WTC11 (cell line): Measurements from ENCODE around the gene ERICH4. TPM values are rescaled to one million over a fixed set of nuclear protein-coding genes. Genes with fewer than 3 reads are reported as not detected.

Source experiments
- ATAC-seq: fragments of 200-7000 bp; cut with Tn5 transposase; 2 replicates; pipeline ENCODE4 v1.10.0; 2021; ENCODE audit warnings: mild to moderate bottlenecking, moderate library complexity
- CTCF ChIA-PET: fragments of 300-600 bp; sonication (Branson Sonifier 250); formaldehyde crosslinking; loops from one replicate; lab custom pipeline; 2021; ENCODE audit warnings: antibody characterized with exemption; lab: Charles Lee
- POLR2A ChIA-PET: fragments of 350-600 bp; sonication (Branson Sonifier 250); formaldehyde crosslinking; loops from one replicate; lab custom pipeline; 2021; ENCODE audit warnings: antibody characterized with exemption; lab: Charles Lee
- DNase-seq: peaks from one replicate; pipeline ENCODE4 v3.0.0; 2021; ENCODE audit warnings: low spot score
- H3K27ac Mint-ChIP-seq: 2 replicates; pipeline ENCODE4 v1.8.0; 2021; ENCODE audit warnings: mixed read lengths
- H3K27me3 Mint-ChIP-seq: 2 replicates; pipeline ENCODE4 v1.8.0; 2021; ENCODE audit warnings: low read depth, mild to moderate bottlenecking, moderate library complexity, mixed read lengths
- H3K36me3 Mint-ChIP-seq: 2 replicates; pipeline ENCODE4 v1.8.0; 2021; ENCODE audit warnings: mixed read lengths
- H3K4me1 Mint-ChIP-seq: 2 replicates; pipeline ENCODE4 v1.8.0; 2022; ENCODE audit warnings: mixed read lengths
- H3K4me3 Mint-ChIP-seq: 2 replicates; pipeline ENCODE4 v1.8.0; 2021; ENCODE audit warnings: mild to moderate bottlenecking, moderate library complexity, mixed read lengths
- H3K9me3 Mint-ChIP-seq: 2 replicates; pipeline ENCODE4 v1.8.0; 2021; ENCODE audit warnings: mixed read lengths
- ARID4B ChIP-seq: sonication (generic); formaldehyde crosslinking; IDR thresholded peaks from 2 replicates; pipeline ENCODE4 v1.8.0; 2023; ENCODE audit warnings: missing genetic modification reagents, mild to moderate bottlenecking, borderline replicate concordance
- ATF2 ChIP-seq: sonication (generic); formaldehyde crosslinking; IDR thresholded peaks from 2 replicates; pipeline ENCODE4 v1.8.1; 2022; ENCODE audit warnings: low read depth, missing genetic modification reagents, borderline replicate concordance
- CBFB ChIP-seq: sonication (generic); formaldehyde crosslinking; IDR thresholded peaks from 2 replicates; pipeline ENCODE4 v1.8.1; 2022; ENCODE audit warnings: mild to moderate bottlenecking, low read depth, missing genetic modification reagents
- FOXP4 ChIP-seq: sonication (generic); formaldehyde crosslinking; IDR thresholded peaks from 2 replicates; pipeline ENCODE4 v1.8.0; 2022; ENCODE audit warnings: mild to moderate bottlenecking, missing genetic modification reagents
- JAZF1 ChIP-seq: fragments of 250-450 bp; sonication (Bioruptor Pico); IDR thresholded peaks from 2 replicates; pipeline ENCODE4 v1.9.0; 2021; ENCODE audit warnings: moderate library complexity, mild to moderate bottlenecking, inconsistent platforms
- JUN ChIP-seq: sonication (generic); formaldehyde crosslinking; IDR thresholded peaks from 2 replicates; pipeline ENCODE4 v1.8.0; 2023; ENCODE audit warnings: mild to moderate bottlenecking, missing genetic modification reagents
- NFATC4 ChIP-seq: fragments of 250-450 bp; sonication (Bioruptor Pico); IDR thresholded peaks from 2 replicates; pipeline ENCODE4 v1.9.0; 2021; ENCODE audit warnings: mild to moderate bottlenecking
- NR2C2 ChIP-seq: sonication (generic); formaldehyde crosslinking; IDR thresholded peaks from 2 replicates; pipeline ENCODE4 v1.8.0; 2022; ENCODE audit warnings: mild to moderate bottlenecking, missing genetic modification reagents
- RELA ChIP-seq: sonication (generic); formaldehyde crosslinking; IDR thresholded peaks from 2 replicates; pipeline ENCODE4 v1.8.1; 2022; ENCODE audit warnings: missing genetic modification reagents, mild to moderate bottlenecking, borderline replicate concordance
- SMAD3 ChIP-seq: sonication (generic); formaldehyde crosslinking; IDR thresholded peaks from 2 replicates; pipeline ENCODE4 v1.8.0; 2022; ENCODE audit warnings: missing genetic modification reagents, mild to moderate bottlenecking, borderline replicate concordance
- SOX15 ChIP-seq: fragments of 250-450 bp; sonication (Bioruptor Pico); IDR thresholded peaks from 2 replicates; pipeline ENCODE4 v1.9.0; 2021; ENCODE audit warnings: mild to moderate bottlenecking
- TEAD1 ChIP-seq: sonication (generic); formaldehyde crosslinking; IDR thresholded peaks from 2 replicates; pipeline ENCODE4 v1.8.0; 2022; ENCODE audit warnings: mild to moderate bottlenecking, missing genetic modification reagents
- USF1 ChIP-seq: sonication (generic); formaldehyde crosslinking; IDR thresholded peaks from 2 replicates; pipeline ENCODE4 v1.8.0; 2022; ENCODE audit warnings: mild to moderate bottlenecking, missing genetic modification reagents
- USF2 ChIP-seq: sonication (generic); formaldehyde crosslinking; IDR thresholded peaks from 2 replicates; pipeline ENCODE4 v1.8.1; 2023; ENCODE audit warnings: mild to moderate bottlenecking, missing genetic modification reagents, moderate library complexity
- ZNF138 ChIP-seq: sonication (generic); formaldehyde crosslinking; conservative IDR thresholded peaks from 2 replicates; pipeline ENCODE4 v1.8.1; 2022; ENCODE audit warnings: mild to moderate bottlenecking, moderate library complexity, missing genetic modification reagents
- ZNF263 ChIP-seq: sonication (generic); formaldehyde crosslinking; IDR thresholded peaks from 2 replicates; pipeline ENCODE4 v1.8.1; 2022; ENCODE audit warnings: low read depth, mild to moderate bottlenecking, moderate library complexity, missing genetic modification reagents
- ZNF281 ChIP-seq: sonication (generic); formaldehyde crosslinking; IDR thresholded peaks from 2 replicates; pipeline ENCODE4 v1.8.0; 2023; ENCODE audit warnings: mild to moderate bottlenecking, missing genetic modification reagents
- ZNF317 ChIP-seq: sonication (generic); formaldehyde crosslinking; IDR thresholded peaks from 2 replicates; pipeline ENCODE4 v1.8.1; 2023; ENCODE audit warnings: low read depth, mild to moderate bottlenecking, moderate library complexity, missing genetic modification reagents, borderline replicate concordance
- total RNA-seq: library from RNA; stranded (reverse); gene quantifications from 3 replicates; pipeline ENCODE4 v1.2.3, GENCODE V29; 2021

Gene ERICH4
- total RNA-seq, 1 experiment from 2014 or later: 0.24 TPM

GRCh38 chr19:41437944-41438574 lies 4.9 kb upstream of the ERICH4 start:
- Mint-ChIP-seq H3K27me3 (peaks cover 5% of the 10 kb centered on the region; the same call in 1 of the 2 replicates), H3K27ac (no peak overlapping the region)
- no peak for DNase-seq
- POLR2A ChIA-PET: interaction anchor here (0.6 kb wide), 1 partner anchor 59 kb away, joined by 4 read pairs; no protein-coding TSS in a partner anchor
- CTCF ChIA-PET: interaction anchor here (0.6 to 3.7 kb wide), 6 partner anchors 10 to 204 kb away, joined by 3 to 73 read pairs (median 18); partner anchors contain the start of gene B3GNT8
- no peak for ATAC-seq
- TF ChIP-seq RELA (CRISPR knock-in tag): no peak
- peak; percentile 91 for TF ChIP-seq ZNF317
- TF ChIP-seq, all 79 proteins: peak for 1
- Mint-ChIP-seq H3K4me3 (peak overlapping the region; percentile 49; the same call in 1 of the 2 replicates), H3K4me1 (peaks cover 5% of the 10 kb centered on the region), H3K9me3 (no peaks in the 10 kb centered on the region), H3K36me3 (peaks cover 11% of the 10 kb centered on the region; the same call in 1 of the 2 replicates)

- DNase-seq: peak; percentile 97
- Mint-ChIP-seq H3K27me3 (peaks cover 17% of the 10 kb centered on the region; the same call in 1 of the 2 replicates), H3K36me3 (peaks cover 9% of the 10 kb centered on the region; the same call in 1 of the 2 replicates), H3K27ac (no peak within 1 kb of the TSS), H3K4me3 (no peak within 1 kb of the TSS), H3K4me1 (peaks cover 13% of the 10 kb centered on the region), H3K9me3 (no peaks in the 10 kb centered on the region)
- CTCF ChIA-PET: interaction anchor here (0.6 to 3.7 kb wide), 34 partner anchors 8 to 805 kb away, joined by 3 to 73 read pairs (median 5); partner anchors contain the start of genes B3GNT8, B9D2 and TGFB1
- POLR2A ChIA-PET: interaction anchor here (0.5 to 1.6 kb wide), 14 partner anchors 8 to 1509 kb away, joined by 3 to 31 read pairs (median 4); partner anchors contain the start of genes B3GNT8 and B9D2
- ATAC-seq: peak; percentile 98
- TF ChIP-seq ZNF263 (CRISPR knock-in tag) (no peak), NFATC4 (CRISPR knock-in tag) (no peak), SMAD3 (CRISPR knock-in tag) (no peak), ZNF138 (no peak), USF2 (no peak), TEAD1 (CRISPR knock-in tag) (0 out of 2 replicates have a peak, but pooled peaks have one; percentile 42), JUN (CRISPR knock-in tag) (peak; percentile 38; the same call in 1 of the 2 replicates), USF1 (CRISPR knock-in tag) (peak; percentile 36; the same call in 1 of the 2 replicates), ATF2 (no peak), NR2C2 (no peak), CBFB (CRISPR knock-in tag) (no peak), JAZF1 (CRISPR knock-in tag) (no peak), FOXP4 (CRISPR knock-in tag) (peak; percentile 39; the same call in 1 of the 2 replicates), SOX15 (CRISPR knock-in tag) (no peak), ZNF281 (CRISPR knock-in tag) (no peak), ARID4B (CRISPR knock-in tag) (no peak)
Measured at GRCh38 chr19:41439441-41440222, 3.3 kb upstream of the ERICH4 start, which contains the start of gene DMAC2. Gene DMAC2, minus strand, starts transcription at chr19:41439912. Its CDS starts 13 bp downstream, at chr19:41439899.
